ENCODE data around the gene BCAN.

DNA sequence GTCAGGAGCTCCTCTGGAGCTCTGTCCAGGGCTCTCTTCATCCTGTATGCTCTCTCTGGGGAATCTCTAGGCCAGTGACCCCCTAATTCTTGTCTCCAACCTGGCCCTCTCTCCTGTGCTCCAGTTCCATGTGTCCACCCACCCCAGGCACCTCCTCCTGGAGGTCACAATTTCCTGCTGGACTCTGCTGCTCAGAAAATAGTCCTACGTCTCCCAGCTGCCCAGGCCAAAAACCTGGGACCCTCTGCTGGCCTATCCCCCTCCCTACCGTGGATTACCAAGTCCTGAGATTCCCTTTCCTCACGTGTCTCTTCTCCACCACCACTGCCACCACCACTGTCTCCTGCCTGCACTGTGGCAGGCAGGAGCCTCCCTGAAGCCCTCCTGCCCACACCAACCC is 23.6 kb downstream of the BCAN start:
- TF ChIP-seq, protein P1, sequence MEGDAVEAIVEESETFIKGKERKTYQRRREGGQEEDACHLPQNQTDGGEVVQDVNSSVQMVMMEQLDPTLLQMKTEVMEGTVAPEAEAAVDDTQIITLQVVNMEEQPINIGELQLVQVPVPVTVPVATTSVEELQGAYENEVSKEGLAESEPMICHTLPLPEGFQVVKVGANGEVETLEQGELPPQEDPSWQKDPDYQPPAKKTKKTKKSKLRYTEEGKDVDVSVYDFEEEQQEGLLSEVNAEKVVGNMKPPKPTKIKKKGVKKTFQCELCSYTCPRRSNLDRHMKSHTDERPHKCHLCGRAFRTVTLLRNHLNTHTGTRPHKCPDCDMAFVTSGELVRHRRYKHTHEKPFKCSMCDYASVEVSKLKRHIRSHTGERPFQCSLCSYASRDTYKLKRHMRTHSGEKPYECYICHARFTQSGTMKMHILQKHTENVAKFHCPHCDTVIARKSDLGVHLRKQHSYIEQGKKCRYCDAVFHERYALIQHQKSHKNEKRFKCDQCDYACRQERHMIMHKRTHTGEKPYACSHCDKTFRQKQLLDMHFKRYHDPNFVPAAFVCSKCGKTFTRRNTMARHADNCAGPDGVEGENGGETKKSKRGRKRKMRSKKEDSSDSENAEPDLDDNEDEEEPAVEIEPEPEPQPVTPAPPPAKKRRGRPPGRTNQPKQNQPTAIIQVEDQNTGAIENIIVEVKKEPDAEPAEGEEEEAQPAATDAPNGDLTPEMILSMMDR (IDR thresholded peaks at IDR 0.05; ENCODE audit: control extremely low read depth in 1 of 3, insufficient read depth in 1 of 3, low read depth in 1 of 3, low read length in 3 of 3), result no peak
- TF ChIP-seq TCF12 (IDR thresholded peaks at IDR 0.05; ENCODE audit: low read depth, low read length), result no peak
- TF ChIP-seq POLR2A (IDR thresholded peaks at IDR 0.05; ENCODE audit: control extremely low read depth in 1 of 2, low read depth in 2 of 2, low read length in 2 of 2), result no peak
- no peak for TF ChIP-seq EP300 (IDR thresholded peaks at IDR 0.05; ENCODE audit: borderline replicate concordance in 1 of 2, low read depth in 2 of 2, low read length in 2 of 2)
- no peak for TF ChIP-seq CEBPB (IDR thresholded peaks at IDR 0.05; ENCODE audit: low read depth, low read length)
- TF ChIP-seq SRF (IDR thresholded peaks at IDR 0.05; ENCODE audit: low read depth, low read length), result no peak
- TF ChIP-seq POLR2AphosphoS5 (IDR thresholded peaks at IDR 0.05; ENCODE audit: low read depth, low read length), result no peak
- TF ChIP-seq HDAC6 (IDR thresholded peaks at IDR 0.05; ENCODE audit: low read depth, low read length), result no peak
- TF ChIP-seq, protein P2, sequence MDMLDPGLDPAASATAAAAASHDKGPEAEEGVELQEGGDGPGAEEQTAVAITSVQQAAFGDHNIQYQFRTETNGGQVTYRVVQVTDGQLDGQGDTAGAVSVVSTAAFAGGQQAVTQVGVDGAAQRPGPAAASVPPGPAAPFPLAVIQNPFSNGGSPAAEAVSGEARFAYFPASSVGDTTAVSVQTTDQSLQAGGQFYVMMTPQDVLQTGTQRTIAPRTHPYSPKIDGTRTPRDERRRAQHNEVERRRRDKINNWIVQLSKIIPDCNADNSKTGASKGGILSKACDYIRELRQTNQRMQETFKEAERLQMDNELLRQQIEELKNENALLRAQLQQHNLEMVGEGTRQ (IDR thresholded peaks at IDR 0.05; ENCODE audit: low read length), result no peak
- no peak for TF ChIP-seq RFX5 (IDR thresholded peaks at IDR 0.05; ENCODE audit: borderline replicate concordance, low read depth, low read length)
- no peak for TF ChIP-seq RXRA (IDR thresholded peaks at IDR 0.05; ENCODE audit: insufficient read depth, low read depth, low read length)
- TF ChIP-seq RBBP5 (IDR thresholded peaks at IDR 0.05; ENCODE audit: borderline replicate concordance, low read depth, low read length), result no peak
- TF ChIP-seq, protein P3, sequence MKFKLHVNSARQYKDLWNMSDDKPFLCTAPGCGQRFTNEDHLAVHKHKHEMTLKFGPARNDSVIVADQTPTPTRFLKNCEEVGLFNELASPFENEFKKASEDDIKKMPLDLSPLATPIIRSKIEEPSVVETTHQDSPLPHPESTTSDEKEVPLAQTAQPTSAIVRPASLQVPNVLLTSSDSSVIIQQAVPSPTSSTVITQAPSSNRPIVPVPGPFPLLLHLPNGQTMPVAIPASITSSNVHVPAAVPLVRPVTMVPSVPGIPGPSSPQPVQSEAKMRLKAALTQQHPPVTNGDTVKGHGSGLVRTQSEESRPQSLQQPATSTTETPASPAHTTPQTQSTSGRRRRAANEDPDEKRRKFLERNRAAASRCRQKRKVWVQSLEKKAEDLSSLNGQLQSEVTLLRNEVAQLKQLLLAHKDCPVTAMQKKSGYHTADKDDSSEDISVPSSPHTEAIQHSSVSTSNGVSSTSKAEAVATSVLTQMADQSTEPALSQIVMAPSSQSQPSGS (IDR thresholded peaks at IDR 0.05; ENCODE audit: low read length), result no peak
- no peak for TF ChIP-seq EGR1 (IDR thresholded peaks at IDR 0.05; ENCODE audit: borderline replicate concordance, low read depth, low read length)

Data from H1 (cell line).